HL-60 (cell line): ENCODE results near the gene DYNC1I1.

Experiments
- POLR2AphosphoS5 ChIP-seq: IDR thresholded peaks from 2 replicates; pipeline ENCODE4 v1.6.1; 2012; ENCODE audit warnings: low read depth
- REST ChIP-seq: IDR thresholded peaks from 2 replicates; pipeline ENCODE4 v1.6.1; 2012; ENCODE audit warnings: low read depth; ENCODE audit not compliant: insufficient replicate concordance

- TF ChIP-seq POLR2AphosphoS5 = no peak
- no peak for TF ChIP-seq REST
Measured at GRCh38 chr7:96026611-96027010, 254.3 kb downstream of the DYNC1I1 start.
